K562 (cell line): Measurements from ENCODE around the gene MYB.
"Not testable (repeated sequence)": the region's sequence is repeated elsewhere in the genome, so short reads cannot be mapped to it uniquely, and the experiment has no call there.

Source experiments
- BRF1 ChIP-seq: IDR thresholded peaks from 3 replicates; pipeline ENCODE4 v1.6.1; 2011; ENCODE audit warnings: borderline replicate concordance, mild to moderate bottlenecking; ENCODE audit not compliant: insufficient read length; ENCODE audit errors: extremely low read depth
- CTCF ChIP-seq, 3 experiments: IDR thresholded peaks in 2 of 3; conservative IDR thresholded peaks in 1 of 3; 2 replicates each; pipeline ENCODE4 v1.5.1; 2011 to 2012; ENCODE audit warnings: low read length in 3 of 3, mild to moderate bottlenecking in 3 of 3, control low read depth in 2 of 3, improper control_type of control experiment in 1 of 3, inconsistent platforms in 1 of 3, low read depth in 1 of 3, mixed read lengths in 1 of 3, moderate library complexity in 1 of 3; ENCODE audit not compliant: insufficient read depth in 2 of 3
- ETS2 ChIP-seq: IDR thresholded peaks from 2 replicates; pipeline ENCODE4 v1.6.1; 2016; ENCODE audit warnings: borderline replicate concordance, missing genetic modification characterization, mild to moderate bottlenecking, moderate library complexity, missing compliant biosample characterization; ENCODE audit not compliant: poor library complexity, severe bottlenecking
- JUN ChIP-seq, 2 experiments: sonication (generic) in 1 of 2; formaldehyde crosslinking in 1 of 2; IDR thresholded peaks; 2 replicates each; pipeline versions ENCODE4 v1.6.1 to v1.8.0; 2012 to 2022; ENCODE audit warnings: borderline replicate concordance in 2 of 2, mild to moderate bottlenecking in 2 of 2, improper control_type of control experiment in 1 of 2, low read depth in 1 of 2, low read length in 1 of 2, missing genetic modification reagents in 1 of 2
- POLR2AphosphoS5 ChIP-seq: IDR thresholded peaks from 2 replicates; pipeline ENCODE4 v1.6.1; 2011; ENCODE audit warnings: mild to moderate bottlenecking, low read depth, low read length, moderate library complexity; ENCODE audit not compliant: control insufficient read depth, insufficient read depth
- POLR3G ChIP-seq: IDR thresholded peaks from 2 replicates; pipeline ENCODE4 v1.6.1; 2011; ENCODE audit not compliant: insufficient read length, insufficient replicate concordance; ENCODE audit errors: extremely low read depth
- SMC3 ChIP-seq: conservative IDR thresholded peaks from 2 replicates; pipeline ENCODE4 v1.6.1; 2011; ENCODE audit warnings: low read depth, low read length, improper control_type of control experiment; ENCODE audit not compliant: insufficient read depth
- TSHZ1 ChIP-seq: fragments of 250-450 bp; sonication (Bioruptor Pico); IDR thresholded peaks from 2 replicates; pipeline ENCODE4 v1.4.0; 2020; ENCODE audit warnings: mild to moderate bottlenecking, moderate library complexity
- YY1 ChIP-seq, 3 experiments: IDR thresholded peaks; 2 replicates each; pipeline ENCODE4 v1.6.1; 2011; ENCODE audit warnings: low read length in 2 of 3, mild to moderate bottlenecking in 2 of 3, moderate library complexity in 2 of 3, borderline replicate concordance in 1 of 3, control low read depth in 1 of 3, low read depth in 1 of 3; ENCODE audit not compliant: insufficient read depth in 3 of 3, insufficient replicate concordance in 2 of 3, control insufficient read depth in 1 of 3, insufficient read length in 1 of 3; ENCODE audit errors: extremely low read depth in 1 of 3
- ZBTB17 ChIP-seq: fragments of 450-650 bp; formaldehyde crosslinking; IDR thresholded peaks from 2 replicates; pipeline ENCODE4 v1.4.0; 2020; ENCODE audit warnings: mild to moderate bottlenecking
- ZBTB9 ChIP-seq: fragments of 450-650 bp; formaldehyde crosslinking; IDR thresholded peaks from 2 replicates; pipeline ENCODE4 v1.4.0; 2020; ENCODE audit warnings: mild to moderate bottlenecking, moderate library complexity
- ZC3H11A ChIP-seq: IDR thresholded peaks from 2 replicates; pipeline ENCODE4 v1.6.1; 2012; ENCODE audit warnings: low read depth, low read length, improper control_type of control experiment
- ZHX1 ChIP-seq: fragments of 150-350 bp; conservative IDR thresholded peaks from 2 replicates; pipeline ENCODE4 v1.6.1; 2014; ENCODE audit warnings: low read length

- not testable (repeated sequence) for TF ChIP-seq CTCF (IDR thresholded peaks at IDR 0.05 in 2 of 3, conservative IDR thresholded peaks at IDR 0.05 in 1 of 3; ENCODE audit: insufficient read depth in 2 of 3, low read depth in 1 of 3, low read length in 3 of 3); ZBTB17 (CRISPR knock-in tag); ZC3H11A; TSHZ1; POLR3G; POLR2AphosphoS5; ZBTB9 (CRISPR knock-in tag); ETS2 (tag); BRF1; YY1 (IDR thresholded peaks at IDR 0.05; ENCODE audit: borderline replicate concordance in 1 of 3, control insufficient read depth in 1 of 3, extremely low read depth in 1 of 3, insufficient read depth in 3 of 3, insufficient read length in 1 of 3, insufficient replicate concordance in 2 of 3, low read depth in 1 of 3, low read length in 2 of 3); ZHX1; SMC3; JUN (IDR thresholded peaks at IDR 0.05; ENCODE audit: borderline replicate concordance, low read depth, low read length); JUN (CRISPR knock-in tag; IDR thresholded peaks at IDR 0.05; ENCODE audit: borderline replicate concordance)
Observed at GRCh38 chr6:135164387-135164786, 16.7 kb upstream of the MYB start.
